Measurements from ENCODE around the gene KIF23. TPM values are rescaled to one million over a fixed set of nuclear protein-coding genes. Genes with fewer than 3 reads are reported as not detected.
A peak's percentile ranks its signal among the peaks of the same experiment; 100 is the strongest.
"Not testable (repeated sequence)": the region's sequence is repeated elsewhere in the genome, so short reads cannot be mapped to it uniquely, and the experiment has no call there.

The KIF23 gene
- total RNA-seq, result 10 to 100 TPM; 55.6 to 63.1 TPM

DNA sequence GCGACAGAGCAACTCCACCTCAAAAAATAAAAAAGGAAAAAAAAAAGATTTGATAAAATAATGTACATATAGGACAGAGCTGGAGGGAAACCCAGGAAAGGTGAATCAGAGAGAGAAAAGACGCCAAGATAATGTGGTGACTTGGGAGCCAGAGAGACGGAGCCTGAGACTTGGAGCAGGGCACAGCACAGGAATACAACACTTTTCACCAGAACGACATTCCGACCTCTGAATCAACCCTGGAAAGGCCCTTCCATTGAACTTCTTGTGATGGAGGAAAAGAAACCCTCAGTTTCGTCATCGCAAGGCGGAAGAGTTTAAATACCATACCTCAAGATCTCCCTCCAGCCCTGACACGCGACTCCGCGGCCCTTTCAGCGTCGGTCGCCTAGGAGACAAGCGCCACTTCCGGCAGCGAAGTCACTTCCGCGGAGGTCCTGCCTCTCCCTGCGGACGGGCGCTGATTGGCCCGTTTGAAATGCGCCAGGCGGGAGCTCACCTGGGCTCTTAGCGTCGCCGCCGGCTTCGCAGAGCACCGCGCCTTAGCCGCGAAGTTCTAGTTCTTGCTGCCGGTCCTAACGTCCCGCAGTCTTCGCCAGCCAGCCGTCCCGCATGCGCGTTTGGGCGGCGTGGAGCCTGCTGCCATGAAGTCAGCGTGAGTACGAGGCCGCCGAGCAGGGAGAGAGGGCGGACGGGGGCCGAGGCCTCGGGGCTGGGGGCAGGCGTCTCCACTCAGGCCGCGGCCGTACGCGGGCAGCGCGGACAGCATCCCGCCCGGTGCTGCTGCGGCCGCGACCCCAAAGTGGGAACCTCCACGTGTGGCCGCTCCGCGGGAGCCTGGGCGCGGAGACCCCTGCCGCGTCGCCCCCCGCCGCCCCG lies at the start of gene KIF23:
Gene KIF23 (plus strand): TSS at position 528 of the 879 bp plus-strand sequence. CDS start 117 bp downstream, at position 645.
- peaks cover 21% of the 10 kb centered on the region for H3K36me3 Mint-ChIP-seq
- peaks cover 13% of the 10 kb centered on the region for H3K4me1 Mint-ChIP-seq (ENCODE audit: low read depth)
- peak within 1 kb of the TSS; percentile 82 for H3K4me3 Mint-ChIP-seq
- DNase-seq, result peak; percentile 95
- intact Hi-C loops (cut with micrococcal nuclease), result loop anchor here (1.0 to 5.0 kb wide), 5 partner anchors 29 to 352 kb away; partner anchors contain the start of genes GLCE and RPLP1
- peak within 1 kb of the TSS; percentile 20 for H3K27ac Mint-ChIP-seq
- no peaks in the 10 kb centered on the region for H3K9me3 Mint-ChIP-seq
- ChIA-PET POLR2A (interaction anchor here (0.6 to 2.0 kb wide), 4 partner anchors 10 to 48 kb away, joined by 3 to 28 read pairs (median 4); partner anchors contain the start of gene RPLP1), CTCF (interaction anchor here (0.5 to 3.0 kb wide), 6 partner anchors 19 to 252 kb away, joined by 3 to 14 read pairs (median 3); no protein-coding TSS in a partner anchor)
- H3K27me3 Mint-ChIP-seq, result peaks cover 14% of the 10 kb centered on the region

DNA sequence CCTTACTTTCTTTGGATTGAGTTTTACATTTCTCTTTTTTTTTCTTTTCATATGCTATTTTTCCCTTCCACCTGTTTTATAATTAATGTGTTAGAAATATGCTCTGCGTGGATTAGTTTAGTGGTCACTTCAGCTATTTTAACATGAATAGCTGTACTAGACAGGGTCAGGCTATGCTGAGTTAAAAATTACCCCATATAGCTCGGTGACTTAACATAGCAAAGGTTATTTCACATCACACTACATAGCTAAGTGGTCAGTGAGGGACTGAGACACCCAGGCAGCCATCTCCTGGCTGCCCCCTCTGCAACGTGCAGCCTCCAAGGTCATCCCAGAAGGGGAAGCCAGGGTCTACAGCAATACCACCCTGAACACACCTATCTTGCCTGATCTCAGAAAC lies 46.9 kb upstream of the KIF23 start:
- ChIA-PET CTCF (no interaction called here), POLR2A (no interaction called here)
- H3K9me3 Mint-ChIP-seq, result no peaks in the 10 kb centered on the region
- H3K4me3 Mint-ChIP-seq, result no peak overlapping the region
- H3K4me1 Mint-ChIP-seq (ENCODE audit: low read depth), result no peaks in the 10 kb centered on the region
- H3K27ac Mint-ChIP-seq, result no peak overlapping the region
- no peak for DNase-seq
- H3K36me3 Mint-ChIP-seq, result no peaks in the 10 kb centered on the region
- intact Hi-C loops (cut with micrococcal nuclease), result no loop called here
- H3K27me3 Mint-ChIP-seq, result peaks cover 10% of the 10 kb centered on the region

DNA sequence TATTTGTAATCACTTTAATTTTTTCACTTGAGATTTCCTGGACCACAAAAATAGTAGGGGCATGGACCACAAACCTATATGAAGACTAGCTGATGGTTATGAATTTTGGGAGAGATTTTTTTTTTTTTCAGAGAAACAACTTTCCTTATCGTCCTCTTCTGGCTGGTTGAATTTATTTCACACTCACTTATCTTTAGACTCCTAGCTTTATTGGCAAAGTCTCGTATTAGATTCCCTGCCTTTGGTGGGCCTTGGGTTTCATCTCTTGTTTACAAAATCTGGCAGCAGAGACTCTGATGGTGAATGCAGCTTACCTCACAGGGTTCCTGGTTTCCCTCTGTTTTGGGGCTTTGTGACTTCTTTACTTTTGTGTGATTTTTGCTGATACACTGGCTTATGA lies 44.5 kb upstream of the KIF23 start:
- Mint-ChIP-seq H3K27me3 (peaks cover 14% of the 10 kb centered on the region), H3K4me3 (no peak overlapping the region), H3K27ac (no peak overlapping the region), H3K9me3 (no peaks in the 10 kb centered on the region), H3K36me3 (no peaks in the 10 kb centered on the region), H3K4me1 (ENCODE audit: low read depth) (no peaks in the 10 kb centered on the region)
- ChIA-PET CTCF (no interaction called here), POLR2A (no interaction called here)
- DNase-seq, result no peak
- intact Hi-C loops (cut with micrococcal nuclease), result no loop called here

- H3K27me3 Mint-ChIP-seq, result peaks cover 17% of the 10 kb centered on the region
- intact Hi-C loops (cut with micrococcal nuclease), result no loop called here
- CTCF ChIA-PET, result no interaction called here
- H3K27ac Mint-ChIP-seq, result no peak overlapping the region
- H3K9me3 Mint-ChIP-seq, result no peaks in the 10 kb centered on the region
- H3K4me1 Mint-ChIP-seq (ENCODE audit: low read depth), result no peaks in the 10 kb centered on the region
- no peaks in the 10 kb centered on the region for H3K36me3 Mint-ChIP-seq
- H3K4me3 Mint-ChIP-seq, result no peak overlapping the region
- no peak for DNase-seq
- POLR2A ChIA-PET, result no interaction called here
These were observed 40.7 kb upstream of the KIF23 start for GRCh38 chr15:69373406-69373805.

- Mint-ChIP-seq H3K4me1 (ENCODE audit: low read depth) (no peaks in the 10 kb centered on the region), H3K27me3 (peaks cover 21% of the 10 kb centered on the region)
- CTCF ChIA-PET, result no interaction called here
These were observed 38.9 kb upstream of the KIF23 start for GRCh38 chr15:69375151-69375790.

GRCh38 chr15:69377216-69377970 lies 36.8 kb upstream of the KIF23 start:
- Mint-ChIP-seq H3K36me3 (no peaks in the 10 kb centered on the region), H3K4me3 (no peak overlapping the region), H3K27ac (no peak overlapping the region), H3K9me3 (no peaks in the 10 kb centered on the region), H3K27me3 (peaks cover 20% of the 10 kb centered on the region), H3K4me1 (ENCODE audit: low read depth) (no peaks in the 10 kb centered on the region)
- ChIA-PET CTCF (no interaction called here), POLR2A (no interaction called here)
- intact Hi-C loops (cut with micrococcal nuclease), result no loop called here
- no peak for DNase-seq

More at GRCh38 chr15:69375151-69375790, 38.9 kb upstream of the KIF23 start:
- H3K36me3 Mint-ChIP-seq, result no peaks in the 10 kb centered on the region
- no peak overlapping the region for H3K27ac Mint-ChIP-seq
- H3K4me3 Mint-ChIP-seq, result no peak overlapping the region
- no peak for DNase-seq
- POLR2A ChIA-PET, result no interaction called here
- H3K9me3 Mint-ChIP-seq, result no peaks in the 10 kb centered on the region
- intact Hi-C loops (cut with micrococcal nuclease), result no loop called here

- no peaks in the 10 kb centered on the region for H3K9me3 Mint-ChIP-seq
- H3K36me3 Mint-ChIP-seq, result no peaks in the 10 kb centered on the region
- no peak overlapping the region for H3K27ac Mint-ChIP-seq
- intact Hi-C loops (cut with micrococcal nuclease), result no loop called here
- ChIA-PET POLR2A (no interaction called here), CTCF (no interaction called here)
- no peaks in the 10 kb centered on the region for H3K4me1 Mint-ChIP-seq (ENCODE audit: low read depth)
- peaks cover 14% of the 10 kb centered on the region for H3K27me3 Mint-ChIP-seq
- H3K4me3 Mint-ChIP-seq, result no peak overlapping the region
- no peak for DNase-seq
These were observed 33.9 kb upstream of the KIF23 start for GRCh38 chr15:69380100-69380725.

- no peaks in the 10 kb centered on the region for H3K36me3 Mint-ChIP-seq
- no peak overlapping the region for H3K4me3 Mint-ChIP-seq
- H3K9me3 Mint-ChIP-seq, result no peaks in the 10 kb centered on the region
- intact Hi-C loops (cut with micrococcal nuclease), result no loop called here
- ChIA-PET POLR2A (no interaction called here), CTCF (no interaction called here)
- DNase-seq, result no peak
- H3K4me1 Mint-ChIP-seq (ENCODE audit: low read depth), result no peaks in the 10 kb centered on the region
- no peak overlapping the region for H3K27ac Mint-ChIP-seq
- peaks cover 10% of the 10 kb centered on the region for H3K27me3 Mint-ChIP-seq
These were observed 33.4 kb upstream of the KIF23 start for GRCh38 chr15:69380726-69381105.

DNA sequence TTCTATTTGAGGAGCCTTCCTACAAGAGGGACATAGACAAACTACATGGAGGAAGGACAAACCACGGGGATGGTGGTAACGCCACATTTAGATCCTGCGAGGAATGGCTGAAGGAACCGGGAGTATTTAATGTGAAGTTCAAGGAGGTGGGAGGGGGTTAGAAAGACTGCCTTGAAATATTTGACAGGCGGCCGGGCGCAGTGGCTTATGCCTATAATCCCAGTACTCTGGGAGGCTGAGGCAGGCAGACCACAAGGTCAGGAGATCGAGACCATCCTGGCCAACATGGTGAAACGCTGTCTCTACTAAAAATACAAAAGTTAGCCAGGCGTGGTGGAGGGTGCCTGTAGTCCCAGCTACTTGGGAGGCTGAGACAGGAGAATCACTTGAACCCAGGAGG lies 32.0 kb upstream of the KIF23 start:
- POLR2A ChIA-PET; DNase-seq; intact Hi-C loops (cut with micrococcal nuclease); H3K4me1 Mint-ChIP-seq (ENCODE audit: low read depth); H3K9me3 Mint-ChIP-seq; H3K4me3 Mint-ChIP-seq; H3K27me3 Mint-ChIP-seq; H3K27ac Mint-ChIP-seq; H3K36me3 Mint-ChIP-seq: not testable (repeated sequence)
- CTCF ChIA-PET, result interaction anchor here (0.5 to 0.7 kb wide), 2 partner anchors 13 to 426 kb away, joined by 3 read pairs; no protein-coding TSS in a partner anchor

DNA sequence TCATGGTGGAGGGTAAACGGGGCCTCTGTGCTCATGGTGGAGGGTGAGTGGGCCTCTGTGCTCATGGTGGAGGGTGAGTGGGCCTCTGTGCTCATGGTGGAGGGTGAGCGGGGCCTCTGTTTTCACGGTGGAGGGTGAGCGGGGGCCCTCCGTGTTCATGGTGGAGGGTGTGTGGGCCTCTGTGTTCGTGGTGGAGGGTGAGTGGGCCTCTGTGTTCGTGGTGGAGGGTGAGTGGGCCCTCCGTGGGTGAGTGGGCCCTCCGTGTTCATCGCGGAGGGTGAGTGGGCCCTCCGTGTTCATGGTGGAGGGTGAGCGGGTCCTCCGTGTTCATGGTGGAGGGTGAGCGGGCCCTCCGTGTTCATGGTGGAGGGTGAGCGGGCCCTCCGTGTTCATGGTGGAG lies 30.1 kb upstream of the KIF23 start:
- H3K9me3 Mint-ChIP-seq; H3K4me3 Mint-ChIP-seq; POLR2A ChIA-PET; H3K27me3 Mint-ChIP-seq; H3K27ac Mint-ChIP-seq; H3K4me1 Mint-ChIP-seq (ENCODE audit: low read depth); H3K36me3 Mint-ChIP-seq; intact Hi-C loops (cut with micrococcal nuclease); DNase-seq: not testable (repeated sequence)
- CTCF ChIA-PET, result interaction anchor here (1.4 kb wide), 1 partner anchor 11 kb away, joined by 6 read pairs; no protein-coding TSS in a partner anchor

DNA sequence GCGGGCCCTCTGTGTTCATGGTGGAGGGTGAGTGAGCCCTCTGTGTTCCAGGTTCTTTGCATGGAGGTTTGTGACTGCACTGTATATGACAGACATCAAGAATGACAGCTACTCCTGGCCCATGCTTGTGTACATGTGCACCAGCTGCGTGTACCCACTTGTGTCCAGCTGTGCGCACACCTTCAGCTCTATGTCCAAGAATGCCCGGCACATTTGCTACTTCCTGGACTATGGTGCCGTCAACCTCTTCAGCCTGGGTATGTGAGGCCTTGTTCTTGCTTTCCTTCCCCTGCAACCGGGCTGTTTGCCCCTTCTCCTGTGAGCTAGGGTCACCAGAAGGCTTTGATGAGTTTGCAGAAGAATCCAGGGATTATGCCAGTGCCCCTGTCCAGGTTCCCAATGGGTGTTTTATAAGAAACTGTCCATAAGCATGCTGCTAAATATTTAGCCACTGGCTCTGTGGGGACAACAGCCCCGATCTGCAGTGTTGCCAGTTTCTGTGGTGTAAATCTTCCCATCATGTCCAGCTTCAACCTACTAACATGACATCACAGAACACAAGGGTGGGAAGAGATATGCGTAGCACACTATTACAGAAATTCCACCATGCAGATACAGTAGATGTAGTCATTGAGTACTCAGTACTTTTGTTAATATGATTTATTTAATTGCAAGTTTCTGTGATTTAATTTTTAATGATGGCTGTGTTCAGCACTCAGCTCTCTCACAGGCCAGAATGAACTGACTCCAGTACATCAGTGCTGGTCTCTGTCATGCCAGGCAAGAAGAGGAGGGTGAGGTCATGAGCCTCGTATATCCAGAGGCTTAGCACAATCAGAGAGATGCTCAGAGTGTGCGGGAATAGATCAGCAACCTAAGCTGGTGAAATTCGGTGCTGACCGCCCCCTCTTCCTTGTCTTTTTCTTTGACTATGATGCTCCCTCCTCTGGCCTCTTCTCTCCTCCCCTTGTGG lies 29.2 kb upstream of the KIF23 start:
- no peak for DNase-seq
- Mint-ChIP-seq H3K4me3 (no peak overlapping the region), H3K27me3 (no peaks in the 10 kb centered on the region), H3K27ac (no peak overlapping the region), H3K4me1 (ENCODE audit: low read depth) (no peaks in the 10 kb centered on the region), H3K9me3 (no peaks in the 10 kb centered on the region), H3K36me3 (no peaks in the 10 kb centered on the region)
- intact Hi-C loops (cut with micrococcal nuclease), result no loop called here
- POLR2A ChIA-PET, result no interaction called here
- CTCF ChIA-PET, result interaction anchor here (0.6 to 1.4 kb wide), 2 partner anchors 10 to 102 kb away, joined by 3 to 6 read pairs; no protein-coding TSS in a partner anchor
